HCT116 (cell line): ENCODE data around the gene HOXD9. TPM values are rescaled to one million over a fixed set of nuclear protein-coding genes. Genes with fewer than 3 reads are reported as not detected.

Experiments used
- ATAC-seq: fragments of 200-7000 bp; cut with Tn5 transposase; 2 replicates; pipeline ENCODE4 v1.9.1; 2020; ENCODE audit warnings: mild to moderate bottlenecking, moderate library complexity
- BruUV-seq: library from RNA; stranded (reverse); fragments of 400-500 nt; replicated peaks from 2 replicates; lab custom pipeline; 2021; lab: Mats Ljungman, UMichigan
- CTCF ChIA-PET: fragments of 300-600 bp; sonication (Branson Sonifier 250); formaldehyde crosslinking; loops from one replicate; lab custom pipeline; 2021; ENCODE audit warnings: antibody characterized with exemption; lab: Charles Lee
- POLR2A ChIA-PET: fragments of 300-600, 350-600 bp; sonication (Branson Sonifier 250); formaldehyde crosslinking; loops from one replicate; lab custom pipeline; 2021; ENCODE audit warnings: antibody characterized with exemption; lab: Charles Lee
- RAD21 ChIA-PET, 2 experiments: fragments of 300-600 bp; sonication (Branson Sonifier 250); formaldehyde crosslinking; loops; one replicate each; lab custom pipeline; 2023; ENCODE audit warnings: low total read pairs in 2 of 2; ENCODE audit not compliant: uncharacterized antibody in 2 of 2, unreplicated experiment in 2 of 2, low non-redundant PET in 1 of 2; lab: Charles Lee
- DNase-seq: peaks from one replicate; pipeline ENCODE4 v3.0.0-alpha.2; 2010; ENCODE audit warnings: low read depth, low spot score
- H2AFZ ChIP-seq: fragments of 200-600 bp; shearing (Covaris generic), sonication (generic); 2 replicates; pipeline ENCODE4 v1.6.1; 2017; ENCODE audit warnings: low read depth, mixed run types, mixed read lengths, antibody characterized with exemption, low read length; ENCODE audit not compliant: poor library complexity, severe bottlenecking
- H3K27ac ChIP-seq: 2 replicates; pipeline ENCODE4 v1.5.1; 2012; ENCODE audit warnings: low read depth, low read length
- H3K27me3 ChIP-seq: fragments of 200-600 bp; sonication (generic); 2 replicates; pipeline ENCODE4 v1.6.1; 2016; ENCODE audit warnings: mixed run types, low read length, mixed read lengths; ENCODE audit not compliant: insufficient read depth
- H3K36me3 ChIP-seq, 2 experiments: fragments of 200-500 bp in 1 of 2; fragments of 200-600 bp in 1 of 2; sonication (Bioruptor generic) in 1 of 2; sonication (generic) in 1 of 2; 2 replicates each; pipeline versions ENCODE4 v1.5.1 to v1.6.1; 2014 to 2016; ENCODE audit warnings: low read length in 2 of 2, inconsistent platforms in 1 of 2, mixed read lengths in 1 of 2, mixed run types in 1 of 2; ENCODE audit not compliant: insufficient read depth in 2 of 2, control insufficient read depth in 1 of 2
- H3K4me1 ChIP-seq, 2 experiments: fragments of 200-600 bp in 1 of 2; sonication (generic) in 1 of 2; 2 replicates each; pipeline versions ENCODE4 v1.5.1 to v1.6.1; 2012 to 2017; ENCODE audit warnings: low read length in 2 of 2, inconsistent platforms in 1 of 2, mild to moderate bottlenecking in 1 of 2, mixed read lengths in 1 of 2, mixed run types in 1 of 2, moderate library complexity in 1 of 2; ENCODE audit not compliant: insufficient read depth in 2 of 2, control insufficient read depth in 1 of 2
- H3K4me2 ChIP-seq: fragments of 200-600 bp; sonication (generic); 2 replicates; pipeline ENCODE4 v1.6.1; 2017; ENCODE audit warnings: mixed run types, low read length, mixed read lengths
- H3K4me3 ChIP-seq, 2 experiments: fragments of 200-600 bp in 1 of 2; sonication (generic) in 1 of 2; replicated peaks in 1 of 2; 2 replicates each; pipeline ENCODE4 v1.5.1; 2011 to 2016; ENCODE audit warnings: low read length in 2 of 2, control low read depth in 1 of 2, low read depth in 1 of 2, mild to moderate bottlenecking in 1 of 2, mixed read lengths in 1 of 2, mixed run types in 1 of 2
- H3K79me2 ChIP-seq: fragments of 200-600 bp; sonication (generic); 2 replicates; pipeline ENCODE4 v1.6.1; 2017; ENCODE audit warnings: mild to moderate bottlenecking, mixed run types, low read length, moderate library complexity, mixed read lengths; ENCODE audit not compliant: insufficient read depth
- H3K9ac ChIP-seq: fragments of 200-600 bp; sonication (generic); 2 replicates; pipeline ENCODE4 v1.6.1; 2016; ENCODE audit warnings: low read length, mixed read lengths
- H3K9me2 ChIP-seq: fragments of 200-600 bp; sonication (generic), shearing (Covaris generic); 2 replicates; pipeline ENCODE4 v1.6.1; 2017; ENCODE audit warnings: mixed run types, mild to moderate bottlenecking, moderate library complexity; ENCODE audit not compliant: insufficient read depth
- H3K9me3 ChIP-seq, 2 experiments: fragments of 200-500 bp in 1 of 2; fragments of 200-600 bp in 1 of 2; sonication (Bioruptor generic) in 1 of 2; sonication (generic) in 1 of 2; 2 replicates each; pipeline ENCODE4 v1.6.1; 2014 to 2017; ENCODE audit warnings: low read length in 2 of 2, mixed read lengths in 2 of 2, inconsistent platforms in 1 of 2, low read depth in 1 of 2, mild to moderate bottlenecking in 1 of 2, mixed run types in 1 of 2, moderate library complexity in 1 of 2; ENCODE audit not compliant: control insufficient read depth in 1 of 2, insufficient read depth in 1 of 2
- H4K20me1 ChIP-seq: fragments of 200-600 bp; sonication (generic), shearing (Covaris generic); 2 replicates; pipeline ENCODE4 v1.6.1; 2017; ENCODE audit warnings: mixed run types, mild to moderate bottlenecking, moderate library complexity; ENCODE audit not compliant: insufficient read depth
- CBX3 ChIP-seq: IDR thresholded peaks from 2 replicates; pipeline ENCODE4 v1.6.1; 2012; ENCODE audit warnings: low read depth
- RAD21 ChIP-seq: IDR thresholded peaks from 2 replicates; pipeline ENCODE4 v1.6.1; 2012; ENCODE audit warnings: low read depth, mild to moderate bottlenecking
- REST ChIP-seq: IDR thresholded peaks from 2 replicates; pipeline ENCODE4 v1.6.1; 2012; ENCODE audit warnings: low read depth
- intact Hi-C: fragments of 100-400 bp; cut with micrococcal nuclease; formaldehyde crosslinking; loops from 2 replicates; pipeline ENCODE4 v1.10.0; 2022
- total RNA-seq: library from RNA; stranded (reverse); gene quantifications from one replicate; pipeline ENCODE4 v1.2.1, GENCODE V29; 2021; ENCODE audit not compliant: unreplicated experiment
- TF ChIP-seq, protein P1 (sequence below), 3 experiments: fragments of 200-600 bp in 1 of 3; sonication (generic) in 1 of 3; IDR thresholded peaks in 2 of 3; conservative IDR thresholded peaks in 1 of 3; 2 replicates each; pipeline ENCODE4 v1.5.1; 2012 to 2017; ENCODE audit warnings: low read depth in 2 of 3, low read length in 2 of 3, antibody characterized with exemption in 1 of 3, borderline replicate concordance in 1 of 3, control low read depth in 1 of 3, mild to moderate bottlenecking in 1 of 3, mixed read lengths in 1 of 3, mixed run types in 1 of 3, moderate library complexity in 1 of 3; ENCODE audit not compliant: insufficient read depth in 1 of 3

The HOXD9 gene
- total RNA-seq, 1 experiment from 2014 or later = not detected

DNA sequence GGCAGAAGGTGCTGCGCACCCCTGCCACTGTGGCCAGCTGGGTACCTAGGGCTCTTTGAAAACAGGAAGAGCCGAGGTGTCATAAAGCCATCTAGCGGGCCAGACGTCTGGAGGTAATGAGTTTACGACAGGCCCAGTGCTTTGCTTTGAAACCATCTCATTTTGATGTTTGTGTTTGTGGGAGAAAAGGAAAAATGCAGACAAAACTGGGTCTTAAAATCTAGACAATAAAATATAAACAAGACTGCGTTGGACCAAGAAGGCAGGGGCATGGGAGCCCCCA lies 3.2 kb downstream of the HOXD9 start:
- Histone ChIP-seq H3K27me3 (no peaks in the 10 kb centered on the region), H2AFZ (no peak overlapping the region), H3K27ac (no peak overlapping the region), H3K36me3 (no peaks in the 10 kb centered on the region), H3K4me1 (peaks cover 0 to 13% of the 10 kb centered on the region in 2 experiments; a peak in 2 of 4 replicates), H3K79me2 (no peaks in the 10 kb centered on the region), H3K9ac (no peak overlapping the region), H3K9me2 (no peaks in the 10 kb centered on the region), H3K9me3 (no peaks in the 10 kb centered on the region), H4K20me1 (no peaks in the 10 kb centered on the region), H3K4me2 (no peak overlapping the region), H3K4me3 (no peak overlapping the region)
- BruUV-seq = no TSS peak
- DNase-seq (no peak), ATAC-seq (no peak)
- ChIA-PET POLR2A (no interaction called here), CTCF (interaction anchor here (1.0 to 3.9 kb wide), 5 partner anchors 15 to 1023 kb away, joined by 4 to 31 read pairs (median 7); no protein-coding TSS in a partner anchor), RAD21 (no interaction called here)
- intact Hi-C loops = loop anchor here (2.0 to 5.0 kb wide), 5 partner anchors 527 to 1632 kb away; no protein-coding TSS in a partner anchor
- TF ChIP-seq REST = no peak

GRCh38 chr2:176126929-176127773 lies 4.6 kb downstream of the HOXD9 start:
- peak overlapping the region; percentile 9; a peak in 2 of 4 replicates for H3K4me3 ChIP-seq

More at GRCh38 chr2:176126929-176127773, 4.6 kb downstream of the HOXD9 start:
- no peak for ATAC-seq
- no peaks in the 10 kb centered on the region for H4K20me1 ChIP-seq
- H3K4me2 ChIP-seq = peak overlapping the region; percentile 51
- H3K9me3 ChIP-seq = no peaks in the 10 kb centered on the region
- no peak overlapping the region for H3K27ac ChIP-seq
- no peaks in the 10 kb centered on the region for H3K79me2 ChIP-seq
- peak overlapping the region; percentile 70 for H2AFZ ChIP-seq
- H3K36me3 ChIP-seq = no peaks in the 10 kb centered on the region
- H3K9me2 ChIP-seq = no peaks in the 10 kb centered on the region
- POLR2A ChIA-PET = interaction anchor here (0.7 to 1.9 kb wide), 6 partner anchors 42 to 1035 kb away, joined by 3 to 5 read pairs (median 4); no protein-coding TSS in a partner anchor
- BruUV-seq = no TSS peak
- H3K27me3 ChIP-seq = no peaks in the 10 kb centered on the region
- TF ChIP-seq RAD21 = peak; percentile 93
- TF ChIP-seq, protein P1, sequence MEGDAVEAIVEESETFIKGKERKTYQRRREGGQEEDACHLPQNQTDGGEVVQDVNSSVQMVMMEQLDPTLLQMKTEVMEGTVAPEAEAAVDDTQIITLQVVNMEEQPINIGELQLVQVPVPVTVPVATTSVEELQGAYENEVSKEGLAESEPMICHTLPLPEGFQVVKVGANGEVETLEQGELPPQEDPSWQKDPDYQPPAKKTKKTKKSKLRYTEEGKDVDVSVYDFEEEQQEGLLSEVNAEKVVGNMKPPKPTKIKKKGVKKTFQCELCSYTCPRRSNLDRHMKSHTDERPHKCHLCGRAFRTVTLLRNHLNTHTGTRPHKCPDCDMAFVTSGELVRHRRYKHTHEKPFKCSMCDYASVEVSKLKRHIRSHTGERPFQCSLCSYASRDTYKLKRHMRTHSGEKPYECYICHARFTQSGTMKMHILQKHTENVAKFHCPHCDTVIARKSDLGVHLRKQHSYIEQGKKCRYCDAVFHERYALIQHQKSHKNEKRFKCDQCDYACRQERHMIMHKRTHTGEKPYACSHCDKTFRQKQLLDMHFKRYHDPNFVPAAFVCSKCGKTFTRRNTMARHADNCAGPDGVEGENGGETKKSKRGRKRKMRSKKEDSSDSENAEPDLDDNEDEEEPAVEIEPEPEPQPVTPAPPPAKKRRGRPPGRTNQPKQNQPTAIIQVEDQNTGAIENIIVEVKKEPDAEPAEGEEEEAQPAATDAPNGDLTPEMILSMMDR (IDR thresholded peaks at IDR 0.05 in 2 of 3, conservative IDR thresholded peaks at IDR 0.05 in 1 of 3; ENCODE audit: borderline replicate concordance in 1 of 3, insufficient read depth in 1 of 3, low read depth in 2 of 3, low read length in 2 of 3) = peak; percentile 64 to 88 (median 87)
- TF ChIP-seq CBX3 = no peak
- TF ChIP-seq, all 23 proteins: peak for 2
- intact Hi-C loops = loop anchor here (1.0 to 5.0 kb wide), 7 partner anchors 511 to 1630 kb away; no protein-coding TSS in a partner anchor
- Histone ChIP-seq H3K9ac (no peak overlapping the region), H3K4me1 (peaks cover 6 to 17% of the 10 kb centered on the region in 2 experiments; a peak in 3 of 4 replicates)
- no peak for DNase-seq
- CTCF ChIA-PET = interaction anchor here (0.8 to 3.9 kb wide), 27 partner anchors 10 to 1038 kb away, joined by 3 to 36 read pairs (median 6); no protein-coding TSS in a partner anchor
- RAD21 ChIA-PET = interaction anchor here (0.6 to 1.5 kb wide), 8 partner anchors 328 to 1037 kb away, joined by 3 to 7 read pairs (median 3); no protein-coding TSS in a partner anchor
